GM18873 (cell line): Measurements from ENCODE around the gene GPS2.

Experiments
- ATAC-seq: cut with Tn5 transposase; IDR thresholded peaks from one replicate; pipeline ENCODE4 v1.9.1; 2021; ENCODE audit warnings: mild to moderate bottlenecking, moderate library complexity, moderate number of reproducible peaks; ENCODE audit not compliant: unreplicated experiment, low FRiP score

GPS2 gene

GRCh38 chr17:7262935-7263800 lies 52.0 kb downstream of the GPS2 start:
- ATAC-seq, result no peak
